Activated CD8-positive, alpha-beta memory T cell treated with anti-CD3 and anti-CD28 coated beads for 4 hours (primary cell): ENCODE data around the gene ATE1.
"Not testable (repeated sequence)": the region's sequence is repeated elsewhere in the genome, so short reads cannot be mapped to it uniquely, and the experiment has no call there.

Experiments used
- DNase-seq, 2 donors: peaks; one replicate each; pipeline ENCODE4 v3.0.0-alpha.2; 2020; ENCODE audit warnings: low read depth in 2 of 2

ATE1 gene

DNA sequence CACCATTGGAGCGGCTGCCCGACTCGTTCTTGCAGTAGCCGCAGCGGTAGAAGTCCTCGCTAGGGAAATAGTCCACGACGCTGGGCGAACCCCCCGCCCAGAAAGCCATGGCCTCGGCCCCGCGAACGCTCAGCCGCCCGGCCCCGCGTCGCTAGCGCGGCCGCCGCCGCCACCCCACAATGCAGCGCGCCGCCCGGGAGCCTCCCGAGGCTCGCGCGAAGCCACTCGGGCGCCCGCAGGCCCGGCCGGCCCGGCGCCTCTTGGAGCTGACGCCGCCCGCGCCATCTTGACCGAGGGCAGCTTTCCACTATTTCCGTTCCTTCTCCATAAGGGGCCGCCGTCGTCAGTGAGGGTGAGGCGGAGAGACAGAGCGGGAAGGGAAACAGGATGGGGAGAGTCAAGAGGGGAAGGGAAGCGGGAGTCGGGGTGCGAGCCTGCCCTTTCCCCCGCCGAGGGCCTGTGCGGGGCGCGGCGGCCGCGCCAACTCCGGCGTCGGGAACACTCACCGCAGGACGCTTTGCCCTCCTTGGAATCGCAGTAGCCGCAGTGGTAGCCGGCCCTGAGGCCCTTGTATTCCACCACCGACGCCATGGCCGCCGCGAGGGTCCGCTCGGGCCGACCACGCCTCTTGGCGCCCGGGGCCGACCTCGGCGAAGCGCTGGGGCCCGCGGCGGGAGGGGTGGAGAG is at the start of gene ATE1:
Gene ATE1, minus strand, starts transcription at position 191 of the 687 bp plus-strand sequence. Its CDS starts 82 bp downstream, at position 109.
- peak; percentile 59 to 61 for DNase-seq

DNA sequence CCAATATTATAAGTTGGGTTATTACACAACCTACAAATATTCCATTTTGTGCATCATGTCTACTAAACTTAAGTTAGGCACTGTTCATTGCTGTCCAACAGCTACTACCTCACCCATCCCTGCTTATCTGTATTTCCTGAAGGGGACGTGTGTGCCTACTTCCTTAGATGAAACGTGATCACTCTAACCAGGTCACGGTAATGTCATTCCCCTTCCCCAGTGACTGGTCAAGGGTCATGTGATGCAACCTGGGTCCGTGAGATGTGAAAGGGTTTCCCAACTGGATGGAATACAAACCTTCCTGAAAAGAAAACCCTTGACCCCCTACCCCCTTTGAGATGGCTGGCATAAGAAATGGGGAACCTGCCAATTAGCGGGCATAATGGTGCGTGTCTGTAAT is 48.8 kb upstream of the ATE1 start:
- no peak for DNase-seq

DNA sequence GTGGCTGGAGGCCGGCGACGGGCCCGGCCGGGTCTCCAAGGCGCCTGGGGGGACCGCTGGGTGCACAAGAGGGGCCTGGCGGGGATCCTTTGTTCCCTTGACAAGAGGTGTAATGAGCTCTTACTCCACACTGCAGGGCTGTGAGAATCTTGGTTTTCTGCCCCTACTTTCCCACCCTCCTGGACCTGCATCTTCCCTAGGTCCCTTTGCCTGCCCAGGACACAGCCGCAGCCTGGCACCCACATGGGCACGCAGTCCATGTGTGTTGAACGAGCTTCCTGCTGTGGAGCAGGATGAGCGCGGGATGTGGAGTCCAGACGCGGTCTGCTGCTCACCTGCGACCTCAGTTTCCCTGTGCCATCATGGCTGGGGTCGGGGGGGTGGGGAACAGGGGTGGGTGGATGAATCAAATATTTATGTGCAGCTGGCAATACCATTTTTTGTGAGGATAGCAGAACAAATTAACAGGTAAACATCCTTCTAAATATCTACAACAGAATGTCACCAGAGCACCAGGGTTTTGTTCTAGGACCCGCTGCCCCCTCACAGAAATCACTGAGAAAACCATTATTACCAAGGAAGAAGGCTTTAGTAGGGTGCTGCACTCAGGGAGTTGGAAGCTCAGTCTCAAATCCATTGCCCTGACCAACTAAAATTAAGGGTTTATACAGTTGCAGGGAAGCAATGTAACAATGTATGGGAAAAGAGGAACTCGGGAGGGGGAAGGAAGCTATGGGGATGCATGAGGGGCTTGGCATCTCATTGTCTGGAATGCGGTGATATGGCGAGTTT is 47.7 kb upstream of the ATE1 start:
- no peak for DNase-seq

DNA sequence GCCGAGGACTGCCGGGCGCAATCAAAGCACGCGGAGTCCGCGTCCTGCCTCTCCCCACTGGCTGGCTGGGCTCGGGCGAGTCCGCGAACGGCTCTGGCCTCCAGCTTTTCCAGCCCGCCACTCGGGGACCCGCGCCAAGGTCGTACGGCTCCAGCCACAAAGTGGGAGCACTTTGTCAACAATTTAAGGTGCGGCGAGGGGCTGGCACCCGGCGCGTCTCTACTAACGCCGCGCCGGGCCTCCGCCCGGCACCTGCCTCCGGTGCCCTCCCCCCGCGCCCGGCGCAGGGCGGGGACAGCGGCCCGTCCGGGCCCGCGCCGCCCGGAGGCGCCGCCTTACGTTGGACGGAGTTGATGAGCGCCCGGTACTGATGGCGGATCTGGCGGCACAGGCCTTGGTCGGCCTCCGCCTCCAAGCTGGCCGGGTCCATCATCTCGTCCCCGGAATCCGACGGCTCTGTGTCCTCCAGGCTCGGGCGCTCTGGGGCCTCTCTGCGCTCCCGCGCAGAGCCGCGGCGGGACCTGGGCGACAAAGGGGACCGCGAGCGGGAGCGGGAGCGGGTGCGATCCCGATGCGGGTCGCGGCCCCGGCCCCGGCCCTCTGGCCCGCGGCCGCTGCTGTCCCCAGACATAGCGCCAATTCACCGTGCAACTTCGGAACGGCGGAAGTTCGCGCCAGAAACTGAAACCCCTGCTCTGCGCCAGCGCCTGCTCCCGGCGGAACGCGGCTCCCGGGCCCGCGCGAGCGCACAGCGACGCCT is 46.9 kb upstream of the ATE1 start, which contains the start of gene NSMCE4A:
Gene NSMCE4A, minus strand, starts transcription at position 683 of the 760 bp plus-strand sequence. Its CDS starts 52 bp downstream, at position 631.
- DNase-seq, result peak; percentile 39 to 45

DNA sequence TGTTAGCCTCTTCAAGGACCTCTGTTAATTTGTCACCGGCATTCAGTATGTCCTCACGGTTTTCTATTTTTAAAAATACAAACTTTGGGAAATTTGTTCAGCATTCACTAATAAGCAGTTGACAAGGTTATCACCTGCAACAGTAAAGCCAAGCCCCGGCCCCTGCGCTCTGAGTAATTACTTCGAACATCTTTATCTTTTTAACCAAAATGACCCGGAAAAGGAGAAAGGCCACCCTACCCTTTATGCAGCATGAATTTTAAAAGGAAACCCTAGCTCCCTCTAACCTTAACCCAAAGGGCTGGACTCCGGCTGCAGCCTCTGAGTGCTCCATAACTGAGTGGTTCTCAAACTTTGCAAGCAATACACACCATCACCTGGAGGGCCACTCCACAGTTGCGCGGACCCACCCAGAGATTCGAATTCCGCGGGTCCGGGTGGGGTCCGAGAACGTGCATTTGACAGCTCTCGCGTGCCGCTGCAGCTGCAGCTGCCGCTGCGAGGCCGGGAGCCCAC is 46.2 kb upstream of the ATE1 start:
- DNase-seq, result no peak

DNA sequence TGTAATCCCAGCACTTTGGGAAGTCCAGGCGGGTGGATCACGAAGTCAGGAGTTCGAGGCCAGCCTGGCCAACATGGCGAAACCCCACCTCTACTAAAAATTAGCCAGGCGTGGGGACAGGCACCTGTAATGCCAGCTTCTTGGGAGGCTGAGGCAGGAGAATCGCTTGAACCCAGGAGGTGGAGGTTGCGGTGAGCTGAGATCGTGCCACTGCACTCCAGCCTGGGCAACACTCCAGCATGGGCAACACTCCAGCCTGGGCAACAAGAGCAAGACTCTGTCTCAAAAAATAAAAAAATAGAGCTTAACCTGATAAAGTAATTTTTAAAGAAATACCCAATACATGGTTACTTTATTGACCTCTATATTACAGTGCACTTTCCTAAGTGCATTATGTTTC is 41.3 kb upstream of the ATE1 start:
- DNase-seq, result not testable (repeated sequence)

DNA sequence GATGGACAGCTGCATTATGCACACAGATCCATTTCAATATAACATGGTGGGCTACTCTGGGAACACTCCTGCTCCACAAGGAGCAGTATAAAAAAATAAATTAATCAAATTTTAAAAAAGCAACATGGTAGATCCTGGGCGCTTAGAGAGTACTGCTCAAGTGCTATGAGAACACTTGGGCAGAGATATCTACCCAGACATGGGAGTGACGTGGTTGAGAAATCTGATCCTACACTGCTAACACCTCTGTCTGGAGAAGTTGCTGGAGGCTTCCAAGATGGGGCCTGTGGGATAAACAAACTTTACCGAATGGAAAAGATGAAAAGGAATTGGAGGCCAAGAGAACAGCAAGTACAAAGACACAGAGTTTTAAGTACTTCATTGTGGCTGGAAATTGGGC is 38.2 kb upstream of the ATE1 start:
- no peak for DNase-seq

DNA sequence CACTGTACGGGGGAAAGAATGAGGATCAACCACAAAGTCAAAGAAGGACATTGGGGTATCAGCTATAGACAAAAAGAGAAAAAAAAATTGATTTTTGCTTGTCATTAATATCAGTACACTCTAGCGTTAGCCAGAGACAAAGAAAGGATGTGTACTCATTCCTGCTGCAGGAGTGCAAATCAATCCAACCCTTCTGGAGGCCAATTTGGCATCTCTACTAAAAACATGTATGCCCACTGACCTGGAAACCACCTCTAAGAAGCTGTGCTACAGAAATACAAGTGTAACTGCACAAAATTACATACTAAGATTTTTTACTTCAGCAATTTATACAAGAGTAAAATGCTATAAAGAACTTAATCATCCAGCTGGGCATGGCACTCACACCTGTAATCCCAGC is 33.6 kb upstream of the ATE1 start:
- no peak for DNase-seq

DNA sequence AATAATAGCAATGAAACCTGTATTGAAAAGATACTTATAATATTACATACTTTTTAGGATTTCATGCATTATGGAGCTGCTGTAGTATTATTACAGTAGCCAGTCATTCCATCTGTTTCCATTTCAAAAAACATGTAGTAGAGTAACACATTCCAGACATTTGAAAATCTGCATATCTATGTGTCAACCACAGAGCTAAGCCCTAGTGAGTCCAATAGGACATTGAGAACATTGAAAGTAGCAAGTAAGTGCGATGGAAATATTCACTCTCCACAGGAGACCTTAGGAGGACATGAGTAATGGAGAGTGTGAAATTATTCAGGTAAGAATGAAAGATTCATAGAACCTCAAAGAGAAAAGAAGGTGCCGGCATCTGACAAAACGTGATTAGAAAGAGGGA is 31.8 kb upstream of the ATE1 start:
- DNase-seq, result no peak

DNA sequence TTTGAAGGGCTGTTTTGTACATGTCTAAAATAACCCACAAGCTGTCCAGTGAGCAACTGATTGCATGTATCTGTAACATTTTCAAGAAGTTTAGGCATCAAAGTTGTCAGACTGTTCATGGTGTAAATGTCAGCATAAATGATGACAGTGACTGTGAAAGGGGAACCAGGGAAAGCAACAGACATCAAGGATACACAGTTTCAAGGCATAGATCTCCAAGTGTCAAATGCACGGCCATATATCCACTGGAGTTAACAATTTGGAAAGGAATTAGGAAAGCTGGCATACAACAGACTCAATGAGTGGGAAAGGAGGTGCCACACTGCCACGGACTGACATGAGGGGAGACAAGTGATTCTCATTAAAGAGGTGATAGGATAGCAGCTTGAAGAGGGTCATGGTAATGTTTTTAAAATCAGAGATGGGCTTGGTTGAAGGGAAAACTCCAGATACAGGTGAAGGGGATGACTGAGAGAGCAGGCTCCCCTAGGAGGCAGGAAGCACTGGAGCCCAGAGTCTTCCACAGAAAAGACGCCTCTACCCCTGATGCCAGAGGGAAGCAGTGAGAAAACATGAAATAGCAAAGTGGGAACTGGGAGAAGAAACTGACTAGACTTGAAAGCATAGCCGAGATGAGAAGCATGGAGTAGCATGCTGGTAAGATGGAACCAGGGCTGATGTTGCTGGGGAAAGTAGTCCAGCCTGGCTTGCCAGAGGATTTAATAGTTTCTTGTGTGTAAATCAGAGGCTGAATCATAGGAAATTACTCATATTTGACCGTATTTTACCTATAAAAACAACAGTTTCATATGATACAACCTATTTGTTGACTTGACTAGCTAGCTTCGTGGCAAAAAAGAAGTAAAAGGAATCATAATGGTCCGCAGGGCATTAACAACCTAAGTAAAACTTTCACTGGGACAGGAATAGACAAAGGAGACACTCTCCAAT is 28.6 kb upstream of the ATE1 start:
- DNase-seq, result no peak

DNA sequence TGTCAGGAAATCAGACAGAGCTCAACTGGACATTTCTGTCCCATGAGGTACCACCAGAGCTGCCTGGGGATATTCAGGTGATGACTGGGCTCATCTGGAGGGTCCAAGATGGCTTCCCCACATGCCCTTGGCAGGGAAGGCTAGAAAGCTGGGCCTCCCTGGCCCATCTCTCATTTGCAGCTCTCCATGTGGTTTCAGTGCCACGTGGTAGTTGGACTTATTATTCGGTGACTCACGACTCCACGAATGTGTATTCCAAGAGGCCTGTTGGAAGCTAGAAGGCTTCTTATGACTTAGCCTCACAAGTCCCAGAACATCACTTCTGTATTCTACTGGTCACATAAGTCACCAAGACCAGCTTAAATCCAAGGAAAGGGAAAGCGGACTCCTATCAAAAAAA is 24.4 kb upstream of the ATE1 start:
- DNase-seq, result no peak

DNA sequence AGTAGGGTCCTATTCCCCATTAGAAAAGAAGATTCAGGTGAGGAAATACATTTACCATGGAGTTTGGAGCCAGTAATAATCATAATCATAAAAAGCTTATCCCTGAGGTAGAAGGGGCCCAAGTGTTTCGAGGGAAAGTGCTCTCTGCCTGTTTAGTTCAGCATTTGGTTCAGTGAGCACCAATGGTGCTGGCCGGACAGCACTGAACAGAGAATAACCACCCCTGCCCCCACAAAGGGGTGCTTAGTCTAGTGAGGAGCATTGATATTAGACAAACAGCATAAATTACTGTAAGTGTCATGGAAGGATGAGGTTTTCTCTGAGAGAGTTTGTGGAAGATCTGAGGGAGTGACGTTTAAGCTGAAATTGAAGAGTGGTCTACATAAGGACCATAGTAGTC is 21.6 kb upstream of the ATE1 start:
- no peak for DNase-seq

DNA sequence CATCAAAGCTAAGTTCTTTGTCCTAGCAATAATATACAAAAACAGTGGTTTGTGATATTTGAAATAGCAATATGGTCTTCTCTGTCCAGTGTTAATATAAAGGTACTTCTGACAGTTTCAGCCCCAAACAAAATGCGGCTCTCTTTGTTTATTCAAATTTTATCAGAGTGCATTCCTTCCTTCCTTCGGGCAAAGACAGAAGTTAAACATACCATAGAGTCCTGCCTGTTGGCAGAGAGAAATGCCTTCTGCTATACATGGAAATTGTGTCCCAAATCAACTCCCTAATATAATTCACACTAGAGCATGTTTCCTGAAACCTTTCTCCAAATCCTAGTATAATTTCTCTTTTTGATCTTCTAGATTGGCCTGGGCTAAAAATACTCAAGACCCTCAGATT is 21.2 kb upstream of the ATE1 start:
- DNase-seq, result no peak

DNA sequence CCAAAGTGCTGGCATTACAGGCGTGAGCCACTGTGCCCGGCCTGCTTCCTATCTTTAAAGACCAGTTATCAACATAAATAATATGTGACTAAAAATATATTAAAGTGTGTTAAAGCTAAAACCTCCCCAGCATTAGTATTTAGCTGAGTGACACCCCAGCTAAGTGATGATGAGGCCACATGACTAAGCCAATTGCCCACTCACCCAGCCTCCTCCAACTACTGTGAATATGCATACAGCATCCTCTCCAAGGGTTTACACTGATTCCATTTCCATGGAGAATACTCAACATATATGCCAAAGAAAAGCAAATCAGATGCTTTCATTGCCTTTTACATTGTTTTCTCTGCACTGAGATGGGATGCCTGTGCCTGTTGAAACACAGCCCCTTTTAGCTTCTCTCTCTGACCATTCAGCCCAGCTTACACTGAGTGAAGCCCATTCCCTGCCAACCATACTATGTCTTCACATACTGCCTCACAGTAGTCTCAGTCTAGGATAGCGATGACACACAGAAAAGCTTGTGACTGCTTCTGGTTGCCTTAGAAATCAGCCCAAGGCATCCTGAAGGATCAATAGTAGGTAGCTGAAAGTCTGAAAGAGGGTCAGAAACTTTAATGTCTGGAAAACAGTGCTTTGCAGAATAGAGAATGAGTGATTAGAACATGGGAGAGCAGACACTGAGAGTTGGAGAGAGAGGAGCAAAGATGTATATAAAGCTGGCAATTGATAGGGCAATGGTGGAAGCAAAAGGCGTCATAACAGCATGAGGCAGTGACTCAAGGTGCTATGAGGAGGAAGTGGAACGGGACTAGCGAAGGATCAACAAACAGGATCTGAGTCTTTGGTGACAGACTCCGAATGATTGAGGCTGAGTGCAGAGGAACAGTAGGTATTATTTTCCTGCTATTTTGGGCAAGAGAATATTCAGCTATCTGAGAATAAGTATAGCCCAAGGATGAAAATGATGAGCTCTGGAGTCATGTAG is 19.8 kb upstream of the ATE1 start:
- DNase-seq, result no peak

DNA sequence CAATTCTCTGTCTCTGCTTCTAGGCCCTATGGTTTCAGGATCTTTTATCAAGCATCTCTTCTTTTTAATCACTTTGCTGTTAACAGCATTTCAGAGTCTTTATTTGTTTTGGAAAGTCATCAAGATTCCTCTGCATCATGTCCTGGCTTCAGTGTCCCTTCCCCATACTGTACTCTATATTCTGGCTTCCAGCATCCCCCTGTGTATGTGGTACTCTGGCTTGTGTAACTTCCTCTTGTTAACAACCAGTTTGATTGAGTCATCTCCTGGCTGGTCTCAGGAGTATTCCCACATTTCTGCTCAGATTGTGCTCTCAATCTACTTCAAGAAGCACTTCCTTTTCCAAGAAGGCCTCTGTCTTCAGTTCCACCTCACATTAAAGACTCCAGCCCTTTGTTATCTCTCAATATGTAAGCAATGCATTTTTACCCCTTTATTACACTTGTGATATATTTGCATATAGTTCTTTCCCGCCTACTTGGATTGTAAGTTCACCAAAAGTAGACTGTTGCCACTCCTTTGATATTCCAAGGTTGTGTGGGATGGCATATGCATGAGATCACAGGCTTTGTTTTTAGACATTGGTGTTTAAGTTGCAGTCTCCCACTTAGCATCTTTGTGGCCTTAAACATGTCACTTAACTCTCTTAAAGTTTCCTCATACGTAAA is 15.1 kb upstream of the ATE1 start:
- no peak for DNase-seq

DNA sequence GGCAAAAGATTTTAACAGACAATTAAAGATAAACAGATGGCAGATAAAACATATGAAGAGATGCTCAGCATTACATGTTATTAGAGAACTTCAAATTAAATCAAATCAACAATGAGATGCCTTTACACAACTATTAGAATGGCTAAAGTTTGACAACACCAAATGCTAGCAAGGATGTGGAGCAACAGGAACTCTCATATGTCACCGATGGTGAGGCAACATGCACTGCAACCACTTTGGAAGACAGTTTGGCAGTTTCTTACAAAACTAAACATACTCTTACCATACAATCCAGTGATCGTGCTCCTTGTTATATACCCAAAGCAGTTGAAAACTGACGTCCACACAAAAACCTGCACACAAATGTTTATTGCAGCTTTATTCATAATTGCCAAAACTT is 13.7 kb upstream of the ATE1 start:
- DNase-seq, result no peak

DNA sequence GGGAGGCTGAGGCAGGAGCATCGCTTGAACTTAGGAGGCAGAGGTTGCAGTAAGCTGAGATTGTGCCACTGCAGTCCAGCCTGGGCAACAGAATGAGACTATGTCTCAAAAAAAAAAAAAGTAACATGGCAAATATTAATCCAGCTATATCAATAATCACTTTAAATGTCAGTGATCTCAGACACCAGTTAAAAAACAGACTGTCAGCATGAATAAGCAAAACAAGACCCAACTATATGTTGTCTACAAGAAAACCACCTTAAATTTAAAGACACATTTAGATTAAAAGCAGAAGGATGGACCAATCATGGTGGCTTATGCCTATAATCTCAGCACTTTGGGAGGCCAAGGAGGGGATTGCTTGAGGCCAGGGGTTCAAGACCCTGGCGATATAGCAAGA is 8.5 kb upstream of the ATE1 start:
- no peak for DNase-seq

DNA sequence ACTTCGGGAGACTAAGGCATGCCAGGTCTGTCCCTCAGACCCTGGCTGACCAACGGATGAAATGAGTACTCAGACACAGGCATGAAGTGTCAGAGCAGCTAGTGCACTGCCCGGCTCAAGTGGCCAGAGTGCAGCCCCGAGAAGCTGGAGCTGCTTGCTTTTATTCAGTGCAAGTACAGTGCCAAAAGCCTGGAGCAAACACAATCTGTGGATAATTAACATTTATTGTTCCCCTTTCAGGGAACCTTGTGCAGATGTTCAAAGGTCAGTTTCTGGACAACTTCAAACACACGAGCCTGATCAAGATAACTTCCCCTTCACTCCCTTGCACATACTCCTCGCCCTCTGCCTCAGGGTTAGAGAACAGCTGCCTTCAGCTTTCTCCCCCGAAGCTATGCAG is 7.9 kb upstream of the ATE1 start:
- DNase-seq, result no peak
